Ovary (tissue), 3 donors: ENCODE results near the gene IFT74.

Experiments used
- CTCF ChIP-seq, 3 donors: fragments of 450-650 bp in 2 of 3; fragments of 200-600 bp in 1 of 3; IDR thresholded peaks; one replicate each; pipeline versions ENCODE4 v1.5.1 to v1.8.0; 2016 to 2022; ENCODE audit warnings: antibody characterized with exemption in 3 of 3, mild to moderate bottlenecking in 1 of 3
- POLR2A ChIP-seq: fragments of 450-650 bp; IDR thresholded peaks from one replicate; pipeline ENCODE4 v1.6.1; 2017; ENCODE audit warnings: antibody characterized with exemption, mild to moderate bottlenecking, moderate library complexity
- donor health status: DM: no; HTN: no; CAD: no.

- TF ChIP-seq CTCF (IDR thresholded peaks at IDR 0.05) (no peak), POLR2A (no peak)
Observed at GRCh38 chr9:27005491-27005890, 49.3 kb downstream of the IFT74 start, which contains the start of gene LRRC19.
